IMR-90 (cell line): ENCODE results near the gene AFF2. TPM values are rescaled to one million over a fixed set of nuclear protein-coding genes. Genes with fewer than 3 reads are reported as not detected.

ENCODE experiments used
- ATAC-seq: fragments of 200-7000 bp; cut with Tn5 transposase; 2 replicates; pipeline ENCODE4 v1.9.1; 2020; ENCODE audit warnings: low read depth, mild to moderate bottlenecking, moderate library complexity
- BruUV-seq: library from RNA; stranded (reverse); fragments of 400-500 nt; replicated peaks from 2 replicates; lab custom pipeline; 2021; lab: Mats Ljungman, UMichigan
- CTCF ChIA-PET: fragments of 300-600 bp; formaldehyde crosslinking; extraction: SDS; loops from one replicate; lab custom pipeline; 2021; ENCODE audit warnings: antibody characterized with exemption; lab: Yijun Ruan, JAX
- POLR2A ChIA-PET: fragments of 300-600 bp; sonication (Branson Sonifier 250); formaldehyde crosslinking; loops from one replicate; lab custom pipeline; 2022; ENCODE audit warnings: antibody characterized with exemption; ENCODE audit not compliant: unreplicated experiment; lab: Charles Lee
- DNase-seq: peaks from one replicate; pipeline ENCODE4 v3.0.0; 2013
- H2AFZ ChIP-seq: replicated peaks from 2 replicates; pipeline ENCODE3; 2013; ENCODE audit warnings: low read length, mild to moderate bottlenecking; ENCODE audit not compliant: poor library complexity
- H2AK5ac ChIP-seq: 2 replicates; pipeline ENCODE4 v1.6.1; 2013; ENCODE audit warnings: low read depth, low read length, inconsistent platforms
- H2AK9ac ChIP-seq: replicated peaks from 2 replicates; pipeline ENCODE3; 2013; ENCODE audit warnings: mild to moderate bottlenecking, low read depth, low read length, moderate library complexity; ENCODE audit not compliant: poor library complexity
- H2BK120ac ChIP-seq: 2 replicates; pipeline ENCODE4 v1.6.1; 2013; ENCODE audit warnings: low read depth, low read length, inconsistent platforms
- H2BK15ac ChIP-seq: 3 replicates; pipeline ENCODE4 v1.6.1; 2013; ENCODE audit warnings: low read depth, low read length, inconsistent platforms
- H2BK20ac ChIP-seq: 2 replicates; pipeline ENCODE4 v1.6.1; 2013; ENCODE audit warnings: low read depth, mild to moderate bottlenecking, inconsistent platforms, low read length, moderate library complexity
- H2BK5ac ChIP-seq: 2 replicates; pipeline ENCODE4 v1.6.1; 2013; ENCODE audit warnings: mild to moderate bottlenecking, low read depth, low read length, inconsistent platforms; ENCODE audit not compliant: poor library complexity, severe bottlenecking
- H3K14ac ChIP-seq: replicated peaks from 2 replicates; pipeline ENCODE4 v1.6.1; 2013; ENCODE audit warnings: low read depth, low read length, inconsistent platforms
- H3K18ac ChIP-seq: 2 replicates; pipeline ENCODE4 v1.6.1; 2013; ENCODE audit warnings: low read depth, low read length, control low read depth
- H3K23ac ChIP-seq: 2 replicates; pipeline ENCODE4 v1.6.1; 2013; ENCODE audit warnings: low read depth, low read length, inconsistent platforms
- H3K27ac ChIP-seq: 2 replicates; pipeline ENCODE4 v1.5.1; 2013; ENCODE audit warnings: mild to moderate bottlenecking, control low read depth, low read length; ENCODE audit not compliant: insufficient read depth
- H3K27me3 ChIP-seq: 2 replicates; pipeline ENCODE4 v1.6.1; 2013; ENCODE audit warnings: low read length; ENCODE audit not compliant: control insufficient read depth, insufficient read depth
- H3K36me3 ChIP-seq: 2 replicates; pipeline ENCODE4 v1.6.1; 2013; ENCODE audit warnings: low read length, mixed read lengths; ENCODE audit not compliant: control insufficient read depth, insufficient read depth
- H3K4ac ChIP-seq: 2 replicates; pipeline ENCODE4 v1.6.1; 2013; ENCODE audit warnings: low read depth, low read length, inconsistent platforms
- H3K4me1 ChIP-seq: 2 replicates; pipeline ENCODE4 v1.6.1; 2013; ENCODE audit warnings: low read length, mixed read lengths; ENCODE audit not compliant: control insufficient read depth, insufficient read depth
- H3K4me2 ChIP-seq: 2 replicates; pipeline ENCODE4 v1.6.1; 2013; ENCODE audit warnings: low read depth, mild to moderate bottlenecking, control low read depth, low read length, moderate library complexity
- H3K4me3 ChIP-seq: 2 replicates; pipeline ENCODE4 v1.5.1; 2013; ENCODE audit warnings: low read depth, mild to moderate bottlenecking, control low read depth, low read length, moderate library complexity; ENCODE audit not compliant: insufficient read depth
- H3K56ac ChIP-seq: 2 replicates; pipeline ENCODE4 v1.6.1; 2013; ENCODE audit warnings: low read length, inconsistent platforms; ENCODE audit not compliant: insufficient read depth; ENCODE audit errors: extremely low read depth
- H3K79me1 ChIP-seq, 2 experiments: 2 replicates each; pipeline ENCODE4 v1.6.1; 2013; ENCODE audit warnings: low read length in 2 of 2, inconsistent platforms in 1 of 2, low read depth in 1 of 2
- H3K9ac ChIP-seq: 2 replicates; pipeline ENCODE4 v1.6.1; 2013; ENCODE audit warnings: low read depth, low read length, control low read depth
- H3K9me1 ChIP-seq: 2 replicates; pipeline ENCODE4 v1.6.1; 2013; ENCODE audit warnings: low read length, inconsistent platforms; ENCODE audit not compliant: insufficient read depth
- H3K9me3 ChIP-seq: 2 replicates; pipeline ENCODE4 v1.6.1; 2013; ENCODE audit warnings: low read length; ENCODE audit not compliant: control insufficient read depth, insufficient read depth
- H4K20me1 ChIP-seq: 2 replicates; pipeline ENCODE4 v1.6.1; 2013; ENCODE audit warnings: low read length, inconsistent platforms; ENCODE audit not compliant: insufficient read depth
- H4K5ac ChIP-seq: 2 replicates; pipeline ENCODE4 v1.6.1; 2013; ENCODE audit warnings: mild to moderate bottlenecking, low read depth, low read length, control low read depth
- H4K8ac ChIP-seq, 2 experiments: 2 replicates each; pipeline ENCODE4 v1.6.1; 2013; ENCODE audit warnings: low read depth in 2 of 2, low read length in 2 of 2, control low read depth in 1 of 2, inconsistent platforms in 1 of 2
- H4K91ac ChIP-seq: 2 replicates; pipeline ENCODE4 v1.6.1; 2013; ENCODE audit warnings: low read depth, low read length, inconsistent platforms; ENCODE audit not compliant: insufficient read depth
- CHD1 ChIP-seq: IDR thresholded peaks from 2 replicates; pipeline ENCODE4 v1.6.1; 2012; ENCODE audit warnings: low read depth, low read length, improper control_type of control experiment
- CTCF ChIP-seq: conservative IDR thresholded peaks from 2 replicates; pipeline ENCODE4 v1.5.1; 2012; ENCODE audit warnings: mild to moderate bottlenecking, low read depth, low read length, improper control_type of control experiment
- ELK1 ChIP-seq: fragments of 150-350 bp; IDR thresholded peaks from 2 replicates; pipeline ENCODE4 v1.6.1; 2016; ENCODE audit warnings: low read depth, mild to moderate bottlenecking, low read length, moderate library complexity, borderline replicate concordance
- MAZ ChIP-seq: IDR thresholded peaks from 2 replicates; pipeline ENCODE4 v1.6.1; 2012; ENCODE audit warnings: low read depth, mild to moderate bottlenecking, low read length, improper control_type of control experiment, moderate library complexity, borderline replicate concordance
- MXI1 ChIP-seq: IDR thresholded peaks from 2 replicates; pipeline ENCODE4 v1.6.1; 2012; ENCODE audit warnings: low read depth, mild to moderate bottlenecking, low read length, moderate library complexity, borderline replicate concordance
- NFE2L2 ChIP-seq: fragments of 150-350 bp; IDR thresholded peaks from 2 replicates; pipeline ENCODE4 v1.6.1; 2016; ENCODE audit warnings: low read depth, mild to moderate bottlenecking, low read length
- POLR2A ChIP-seq: IDR thresholded peaks from 2 replicates; pipeline ENCODE4 v1.6.1; 2012; ENCODE audit warnings: mild to moderate bottlenecking, low read depth, low read length
- RCOR1 ChIP-seq: IDR thresholded peaks from 2 replicates; pipeline ENCODE4 v1.6.1; 2012; ENCODE audit warnings: mild to moderate bottlenecking, low read length, improper control_type of control experiment; ENCODE audit not compliant: insufficient replicate concordance
- SMC3 ChIP-seq: fragments of 150-350 bp; IDR thresholded peaks from 2 replicates; pipeline ENCODE4 v1.6.1; 2016; ENCODE audit warnings: low read depth, mild to moderate bottlenecking, antibody characterized with exemption, low read length, moderate library complexity
- WGBS, 2 experiments: methylation state at CpG; one replicate each; pipeline versions ENCODE4 v1.1.5 to v1.1.7; 2013; ENCODE audit warnings: missing lambda C conversion rate in 2 of 2; ENCODE audit not compliant: insufficient read length in 1 of 2; ENCODE audit errors: extremely low coverage in 2 of 2; 5-methylcytosine and 5-hydroxymethylcytosine counted together
- dilution Hi-C: fragments of 300-500 bp; cut with HindIII; formaldehyde crosslinking; loops from one replicate; pipeline ENCODE4 v1.14.3; 2018; ENCODE audit warnings: low sequenced_read_pairs; ENCODE audit not compliant: unreplicated experiment
- in situ Hi-C: fragments of 300-500 bp; cut with MboI; formaldehyde crosslinking; loops from 3 replicates; pipeline ENCODE4 v1.14.3; 2019; ENCODE audit warnings: low sequenced_read_pairs, inconsistent platforms, mixed read lengths
- intact Hi-C: fragments of 100-400 bp; cut with micrococcal nuclease; formaldehyde crosslinking; loops from 2 replicates; pipeline ENCODE4 v1.10.0; 2022
- polyA plus RNA-seq, 3 experiments: library from polyadenylated mRNA; depleted of rRNA; stranded (reverse); fragments of >200 nt; gene quantifications; 2 replicates each; pipeline ENCODE4 v1.2.3, GENCODE V29; 2012; ENCODE audit warnings: low replicate concordance in 1 of 3
- total RNA-seq: library from RNA; depleted of rRNA; stranded (reverse); fragments of >200 nt; gene quantifications from 2 replicates; pipeline ENCODE4 v1.2.3, GENCODE V29; 2012

AFF2 gene
- total and polyA plus RNA-seq, 2 of the 4 experiments (the other 2 are of a cell fraction): 0.15 to 0.72 TPM

DNA sequence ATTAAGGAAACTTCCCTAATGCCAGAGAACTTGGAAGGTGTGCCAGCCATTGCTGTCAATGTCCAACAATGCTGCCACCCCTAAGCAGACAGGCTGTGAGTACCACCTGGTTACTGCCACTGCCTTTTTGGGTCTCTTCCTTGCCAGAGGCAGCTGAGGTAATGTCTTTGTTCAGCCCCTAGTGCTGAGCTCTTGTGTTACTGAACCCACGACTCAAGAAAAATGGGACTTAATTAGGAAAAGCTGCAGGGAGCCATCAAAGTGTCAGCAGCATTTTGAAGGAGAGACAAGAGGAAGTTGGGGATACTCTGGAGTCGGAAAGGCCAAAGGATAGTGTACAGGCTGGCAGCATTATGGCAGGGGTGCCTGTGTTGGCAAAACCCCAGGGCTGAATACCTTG is 283.7 kb downstream of the AFF2 start:
- DNase-seq: no peak
- intact Hi-C loops: no loop called here
- BruUV-seq: no TSS peak

More for the DNA sequence above, 283.7 kb downstream of the AFF2 start:
- in situ Hi-C loops: no loop called here
- Histone ChIP-seq H3K4me3 (no peak overlapping the region), H2AFZ (no peak overlapping the region), H4K20me1 (no peaks in the 10 kb centered on the region), H3K36me3 (no peaks in the 10 kb centered on the region), H4K91ac (no peak overlapping the region), H3K9me1 (no peaks in the 10 kb centered on the region), H2AK5ac (no peak overlapping the region), H3K14ac (no peak overlapping the region), H3K9me3 (0 out of 2 replicates have a peak, but pooled peaks cover 2% of the 10 kb centered on the region), H3K27ac (no peak overlapping the region), H3K27me3 (no peaks in the 10 kb centered on the region), H4K5ac (no peak overlapping the region), H2BK120ac (no peak overlapping the region), H3K56ac (no peak overlapping the region), H3K4me1 (no peaks in the 10 kb centered on the region), H2BK20ac (no peak overlapping the region), H3K79me1 (no peaks in the 10 kb centered on the region), H2AK9ac (no peak overlapping the region), H3K18ac (no peak overlapping the region), H2BK15ac (no peak overlapping the region), H2BK5ac (no peak overlapping the region), H3K4me2 (no peak overlapping the region), H4K8ac (no peak overlapping the region), H3K23ac (no peak overlapping the region), H3K4ac (no peak overlapping the region), H3K9ac (no peak overlapping the region)
- ATAC-seq: no peak
- WGBS, 2 experiments: no CpG with 5 or more reads among the region's 2 CpGs
- ChIA-PET POLR2A (no interaction called here), CTCF (no interaction called here)
- TF ChIP-seq SMC3 (no peak), CHD1 (no peak), ELK1 (no peak), CTCF (no peak), NFE2L2 (no peak), MXI1 (no peak), RCOR1 (no peak), MAZ (no peak), POLR2A (no peak)
- dilution Hi-C loops: no loop called here
